IMR-90 (cell line): ENCODE data around the gene USO1. TPM values are rescaled to one million over a fixed set of nuclear protein-coding genes. Genes with fewer than 3 reads are reported as not detected.

Source experiments
- ATAC-seq: fragments of 200-7000 bp; cut with Tn5 transposase; 2 replicates; pipeline ENCODE4 v1.9.1; 2020; ENCODE audit warnings: low read depth, mild to moderate bottlenecking, moderate library complexity
- BruUV-seq: library from RNA; stranded (reverse); fragments of 400-500 nt; replicated peaks from 2 replicates; lab custom pipeline; 2021; lab: Mats Ljungman, UMichigan
- CTCF ChIA-PET: fragments of 300-600 bp; formaldehyde crosslinking; extraction: SDS; loops from one replicate; lab custom pipeline; 2021; ENCODE audit warnings: antibody characterized with exemption; lab: Yijun Ruan, JAX
- POLR2A ChIA-PET: fragments of 300-600 bp; sonication (Branson Sonifier 250); formaldehyde crosslinking; loops from one replicate; lab custom pipeline; 2022; ENCODE audit warnings: antibody characterized with exemption; ENCODE audit not compliant: unreplicated experiment; lab: Charles Lee
- DNase-seq: peaks from one replicate; pipeline ENCODE4 v3.0.0; 2013
- H2AFZ ChIP-seq: replicated peaks from 2 replicates; pipeline ENCODE3; 2013; ENCODE audit warnings: low read length, mild to moderate bottlenecking; ENCODE audit not compliant: poor library complexity
- H2AK5ac ChIP-seq: 2 replicates; pipeline ENCODE4 v1.6.1; 2013; ENCODE audit warnings: low read depth, low read length, inconsistent platforms
- H2AK9ac ChIP-seq: replicated peaks from 2 replicates; pipeline ENCODE3; 2013; ENCODE audit warnings: mild to moderate bottlenecking, low read depth, low read length, moderate library complexity; ENCODE audit not compliant: poor library complexity
- H2BK120ac ChIP-seq: 2 replicates; pipeline ENCODE4 v1.6.1; 2013; ENCODE audit warnings: low read depth, low read length, inconsistent platforms
- H2BK15ac ChIP-seq: 3 replicates; pipeline ENCODE4 v1.6.1; 2013; ENCODE audit warnings: low read depth, low read length, inconsistent platforms
- H2BK20ac ChIP-seq: 2 replicates; pipeline ENCODE4 v1.6.1; 2013; ENCODE audit warnings: low read depth, mild to moderate bottlenecking, inconsistent platforms, low read length, moderate library complexity
- H2BK5ac ChIP-seq: 2 replicates; pipeline ENCODE4 v1.6.1; 2013; ENCODE audit warnings: mild to moderate bottlenecking, low read depth, low read length, inconsistent platforms; ENCODE audit not compliant: poor library complexity, severe bottlenecking
- H3K14ac ChIP-seq: replicated peaks from 2 replicates; pipeline ENCODE4 v1.6.1; 2013; ENCODE audit warnings: low read depth, low read length, inconsistent platforms
- H3K18ac ChIP-seq: 2 replicates; pipeline ENCODE4 v1.6.1; 2013; ENCODE audit warnings: low read depth, low read length, control low read depth
- H3K23ac ChIP-seq: 2 replicates; pipeline ENCODE4 v1.6.1; 2013; ENCODE audit warnings: low read depth, low read length, inconsistent platforms
- H3K27ac ChIP-seq: 2 replicates; pipeline ENCODE4 v1.5.1; 2013; ENCODE audit warnings: mild to moderate bottlenecking, control low read depth, low read length; ENCODE audit not compliant: insufficient read depth
- H3K27me3 ChIP-seq: 2 replicates; pipeline ENCODE4 v1.6.1; 2013; ENCODE audit warnings: low read length; ENCODE audit not compliant: control insufficient read depth, insufficient read depth
- H3K36me3 ChIP-seq: 2 replicates; pipeline ENCODE4 v1.6.1; 2013; ENCODE audit warnings: low read length, mixed read lengths; ENCODE audit not compliant: control insufficient read depth, insufficient read depth
- H3K4ac ChIP-seq: 2 replicates; pipeline ENCODE4 v1.6.1; 2013; ENCODE audit warnings: low read depth, low read length, inconsistent platforms
- H3K4me1 ChIP-seq: 2 replicates; pipeline ENCODE4 v1.6.1; 2013; ENCODE audit warnings: low read length, mixed read lengths; ENCODE audit not compliant: control insufficient read depth, insufficient read depth
- H3K4me2 ChIP-seq: 2 replicates; pipeline ENCODE4 v1.6.1; 2013; ENCODE audit warnings: low read depth, mild to moderate bottlenecking, control low read depth, low read length, moderate library complexity
- H3K4me3 ChIP-seq: 2 replicates; pipeline ENCODE4 v1.5.1; 2013; ENCODE audit warnings: low read depth, mild to moderate bottlenecking, control low read depth, low read length, moderate library complexity; ENCODE audit not compliant: insufficient read depth
- H3K56ac ChIP-seq: 2 replicates; pipeline ENCODE4 v1.6.1; 2013; ENCODE audit warnings: low read length, inconsistent platforms; ENCODE audit not compliant: insufficient read depth; ENCODE audit errors: extremely low read depth
- H3K79me1 ChIP-seq, 2 experiments: 2 replicates each; pipeline ENCODE4 v1.6.1; 2013; ENCODE audit warnings: low read length in 2 of 2, inconsistent platforms in 1 of 2, low read depth in 1 of 2
- H3K9ac ChIP-seq: 2 replicates; pipeline ENCODE4 v1.6.1; 2013; ENCODE audit warnings: low read depth, low read length, control low read depth
- H3K9me1 ChIP-seq: 2 replicates; pipeline ENCODE4 v1.6.1; 2013; ENCODE audit warnings: low read length, inconsistent platforms; ENCODE audit not compliant: insufficient read depth
- H3K9me3 ChIP-seq: 2 replicates; pipeline ENCODE4 v1.6.1; 2013; ENCODE audit warnings: low read length; ENCODE audit not compliant: control insufficient read depth, insufficient read depth
- H4K20me1 ChIP-seq: 2 replicates; pipeline ENCODE4 v1.6.1; 2013; ENCODE audit warnings: low read length, inconsistent platforms; ENCODE audit not compliant: insufficient read depth
- H4K5ac ChIP-seq: 2 replicates; pipeline ENCODE4 v1.6.1; 2013; ENCODE audit warnings: mild to moderate bottlenecking, low read depth, low read length, control low read depth
- H4K8ac ChIP-seq, 2 experiments: 2 replicates each; pipeline ENCODE4 v1.6.1; 2013; ENCODE audit warnings: low read depth in 2 of 2, low read length in 2 of 2, control low read depth in 1 of 2, inconsistent platforms in 1 of 2
- H4K91ac ChIP-seq: 2 replicates; pipeline ENCODE4 v1.6.1; 2013; ENCODE audit warnings: low read depth, low read length, inconsistent platforms; ENCODE audit not compliant: insufficient read depth
- BHLHE40 ChIP-seq: fragments of 150-350 bp; IDR thresholded peaks from 2 replicates; pipeline ENCODE4 v1.6.1; 2016; ENCODE audit warnings: mild to moderate bottlenecking, low read depth, low read length
- CEBPB ChIP-seq: IDR thresholded peaks from 2 replicates; pipeline ENCODE4 v1.6.1; 2012; ENCODE audit warnings: low read depth, low read length, improper control_type of control experiment
- CHD1 ChIP-seq: IDR thresholded peaks from 2 replicates; pipeline ENCODE4 v1.6.1; 2012; ENCODE audit warnings: low read depth, low read length, improper control_type of control experiment
- MAFK ChIP-seq: IDR thresholded peaks from 2 replicates; pipeline ENCODE4 v1.6.1; 2012; ENCODE audit warnings: low read depth, low read length, improper control_type of control experiment
- MAZ ChIP-seq: IDR thresholded peaks from 2 replicates; pipeline ENCODE4 v1.6.1; 2012; ENCODE audit warnings: low read depth, mild to moderate bottlenecking, low read length, improper control_type of control experiment, moderate library complexity, borderline replicate concordance
- NFE2L2 ChIP-seq: fragments of 150-350 bp; IDR thresholded peaks from 2 replicates; pipeline ENCODE4 v1.6.1; 2016; ENCODE audit warnings: low read depth, mild to moderate bottlenecking, low read length
- POLR2A ChIP-seq: IDR thresholded peaks from 2 replicates; pipeline ENCODE4 v1.6.1; 2012; ENCODE audit warnings: mild to moderate bottlenecking, low read depth, low read length
- RAD21 ChIP-seq: IDR thresholded peaks from 2 replicates; pipeline ENCODE4 v1.6.1; 2012; ENCODE audit warnings: low read length, improper control_type of control experiment
- RFX5 ChIP-seq: IDR thresholded peaks from 2 replicates; pipeline ENCODE4 v1.8.0; 2012; ENCODE audit warnings: low read depth, mild to moderate bottlenecking, low read length, moderate library complexity
- SMC3 ChIP-seq: fragments of 150-350 bp; IDR thresholded peaks from 2 replicates; pipeline ENCODE4 v1.6.1; 2016; ENCODE audit warnings: low read depth, mild to moderate bottlenecking, antibody characterized with exemption, low read length, moderate library complexity
- WGBS, 2 experiments: methylation state at CpG; one replicate each; pipeline versions ENCODE4 v1.1.5 to v1.1.7; 2013; ENCODE audit warnings: missing lambda C conversion rate in 2 of 2; ENCODE audit not compliant: insufficient read length in 1 of 2; ENCODE audit errors: extremely low coverage in 2 of 2; 5-methylcytosine and 5-hydroxymethylcytosine counted together
- dilution Hi-C: fragments of 300-500 bp; cut with HindIII; formaldehyde crosslinking; loops from one replicate; pipeline ENCODE4 v1.14.3; 2018; ENCODE audit warnings: low sequenced_read_pairs; ENCODE audit not compliant: unreplicated experiment
- in situ Hi-C: fragments of 300-500 bp; cut with MboI; formaldehyde crosslinking; loops from 3 replicates; pipeline ENCODE4 v1.14.3; 2019; ENCODE audit warnings: low sequenced_read_pairs, inconsistent platforms, mixed read lengths
- intact Hi-C: fragments of 100-400 bp; cut with micrococcal nuclease; formaldehyde crosslinking; loops from 2 replicates; pipeline ENCODE4 v1.10.0; 2022
- polyA plus RNA-seq, 3 experiments: library from polyadenylated mRNA; depleted of rRNA; stranded (reverse); fragments of >200 nt; gene quantifications; 2 replicates each; pipeline ENCODE4 v1.2.3, GENCODE V29; 2012; ENCODE audit warnings: low replicate concordance in 1 of 3
- total RNA-seq: library from RNA; depleted of rRNA; stranded (reverse); fragments of >200 nt; gene quantifications from 2 replicates; pipeline ENCODE4 v1.2.3, GENCODE V29; 2012
- TF ChIP-seq, protein P1 (sequence below): fragments of 150-350 bp; IDR thresholded peaks from 2 replicates; pipeline ENCODE4 v1.6.1; 2017; ENCODE audit warnings: mild to moderate bottlenecking, antibody characterized with exemption, low read length, low read depth

The USO1 gene
- total and polyA plus RNA-seq, 2 of the 4 experiments (the other 2 are of a cell fraction) = 63.7 to 121 TPM

DNA sequence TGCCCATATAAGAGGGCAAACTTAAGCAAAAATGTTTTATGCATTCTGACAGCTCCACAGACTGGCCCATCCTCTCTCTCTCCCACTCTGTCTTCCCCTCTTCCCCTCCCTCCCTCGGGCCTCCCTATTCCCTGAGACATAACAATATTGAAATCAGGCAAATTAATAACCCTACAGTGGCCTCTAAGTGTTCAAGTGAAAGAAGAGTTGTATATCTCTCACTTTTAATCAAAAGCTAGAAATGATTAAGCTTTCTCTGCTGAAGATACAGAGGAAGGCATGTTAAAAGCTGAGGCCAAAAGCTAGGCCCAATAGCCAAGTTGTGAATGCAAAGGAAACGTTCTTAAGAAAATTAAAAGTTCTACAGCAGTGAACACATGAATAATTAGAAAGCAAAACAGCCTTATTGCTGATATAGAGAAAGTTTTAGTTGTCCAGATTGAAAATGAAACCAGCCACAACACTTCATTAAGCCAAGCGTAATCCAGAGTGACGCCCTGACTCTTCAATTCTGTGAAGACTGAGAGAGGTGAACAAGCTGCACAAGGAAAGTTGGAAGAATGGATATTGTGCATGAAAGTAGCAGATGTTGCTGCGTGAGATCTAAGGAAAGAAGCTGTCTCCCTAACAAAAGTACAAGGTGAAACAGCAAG, 54.9 kb downstream of the USO1 start:
- Histone ChIP-seq H3K4me3 (no peak overlapping the region), H4K91ac (no peak overlapping the region), H2AK9ac (no peak overlapping the region), H2BK20ac (no peak overlapping the region), H3K27ac (no peak overlapping the region), H3K4me1 (peaks cover 4% of the 10 kb centered on the region; the same call in 1 of the 2 replicates), H3K18ac (no peak overlapping the region), H3K36me3 (peaks cover 34% of the 10 kb centered on the region), H4K5ac (no peak overlapping the region; the same call in 1 of the 2 replicates), H3K4me2 (no peak overlapping the region), H3K56ac (no peak overlapping the region), H2AFZ (no peak overlapping the region), H4K20me1 (no peaks in the 10 kb centered on the region; the same call in 1 of the 2 replicates), H4K8ac (no peak overlapping the region), H3K9me1 (peaks cover 3% of the 10 kb centered on the region; the same call in 1 of the 2 replicates), H3K79me1 (peaks cover 2 to 27% of the 10 kb centered on the region in 2 experiments; a peak in 3 of 4 replicates), H2AK5ac (no peak overlapping the region), H3K23ac (no peak overlapping the region; the same call in 1 of the 2 replicates), H3K9me3 (peaks cover 2% of the 10 kb centered on the region; the same call in 1 of the 2 replicates), H2BK5ac (peak overlapping the region; percentile 41), H3K4ac (no peak overlapping the region), H2BK120ac (no peak overlapping the region), H2BK15ac (no peak overlapping the region), H3K14ac (no peak overlapping the region), H3K9ac (no peak overlapping the region), H3K27me3 (no peaks in the 10 kb centered on the region)
- DNase-seq = no peak
- no TSS peak for BruUV-seq
- no peak for ATAC-seq
- CTCF ChIA-PET = interaction anchor here (1.0 kb wide), 1 partner anchor 11 kb away, joined by 3 read pairs; no protein-coding TSS in a partner anchor
- WGBS, 2 experiments = no CpG with 5 or more reads among the region's 5 CpGs
- TF ChIP-seq CHD1 = no peak
- no peak for TF ChIP-seq MAFK
- TF ChIP-seq SMC3 = no peak
- TF ChIP-seq POLR2A = no peak
- TF ChIP-seq BHLHE40 = no peak
- no peak for TF ChIP-seq RFX5
- TF ChIP-seq NFE2L2 = no peak
- TF ChIP-seq CEBPB = no peak
- TF ChIP-seq, protein P1, sequence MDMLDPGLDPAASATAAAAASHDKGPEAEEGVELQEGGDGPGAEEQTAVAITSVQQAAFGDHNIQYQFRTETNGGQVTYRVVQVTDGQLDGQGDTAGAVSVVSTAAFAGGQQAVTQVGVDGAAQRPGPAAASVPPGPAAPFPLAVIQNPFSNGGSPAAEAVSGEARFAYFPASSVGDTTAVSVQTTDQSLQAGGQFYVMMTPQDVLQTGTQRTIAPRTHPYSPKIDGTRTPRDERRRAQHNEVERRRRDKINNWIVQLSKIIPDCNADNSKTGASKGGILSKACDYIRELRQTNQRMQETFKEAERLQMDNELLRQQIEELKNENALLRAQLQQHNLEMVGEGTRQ = no peak
- TF ChIP-seq RAD21 = no peak
- TF ChIP-seq MAZ = no peak
- intact Hi-C loops (no loop called here), dilution Hi-C loops (no loop called here), in situ Hi-C loops (loop anchor here (25.0 kb wide), 1 partner anchor 183 kb away; no protein-coding TSS in a partner anchor)
- POLR2A ChIA-PET = no interaction called here
